Measurements from ENCODE around the gene C3orf38.
"Not testable (repeated sequence)": the region's sequence is repeated elsewhere in the genome, so short reads cannot be mapped to it uniquely, and the experiment has no call there.

The C3orf38 gene

GRCh38 chr3:88149509-88150362 lies at the start of gene C3orf38:
C3orf38 (plus strand) TSS chr3:88149959; CDS start chr3:88150053, 94 bp downstream.
- Histone ChIP-seq H3K36me3 (ENCODE audit: control insufficient read depth, insufficient read depth, low read length) (peaks cover 4% of the 10 kb centered on the region), H3K9me3 (ENCODE audit: control insufficient read depth, insufficient read depth, low read length) (no peaks in the 10 kb centered on the region), H3K27me3 (ENCODE audit: control insufficient read depth, insufficient read depth, low read length) (no peaks in the 10 kb centered on the region), H3K9ac (ENCODE audit: low read depth, low read length) (peak within 1 kb of the TSS; percentile 97), H3K4me3 (ENCODE audit: low read depth, low read length) (peak within 1 kb of the TSS; percentile 97), H3K4me1 (ENCODE audit: control insufficient read depth, insufficient read depth, low read length) (no peaks in the 10 kb centered on the region)

DNA sequence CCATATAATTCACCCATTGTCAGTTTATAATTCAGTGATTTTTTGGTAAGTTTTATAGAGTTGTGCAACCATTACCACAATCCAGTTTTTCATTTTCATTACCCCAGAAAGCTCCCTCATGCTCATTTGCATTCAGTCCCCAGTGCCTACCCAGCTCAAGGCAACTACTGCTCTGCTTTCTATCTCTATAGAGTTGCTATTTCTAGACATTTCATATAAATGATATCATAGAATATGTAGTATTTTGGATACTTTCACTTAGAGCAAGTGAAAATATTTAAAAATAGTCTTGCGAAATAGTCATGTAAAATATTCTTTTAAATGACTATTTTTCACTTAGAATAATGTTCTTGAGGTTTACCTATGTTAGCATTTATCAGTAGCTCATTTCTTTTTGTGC lies 48.6 kb upstream of the C3orf38 start:
- Histone ChIP-seq H3K9me3 (ENCODE audit: control insufficient read depth, insufficient read depth, low read length) (no peaks in the 10 kb centered on the region), H3K36me3 (ENCODE audit: control insufficient read depth, insufficient read depth, low read length) (no peaks in the 10 kb centered on the region), H3K9ac (ENCODE audit: low read depth, low read length) (no peak overlapping the region), H3K27me3 (ENCODE audit: control insufficient read depth, insufficient read depth, low read length) (no peaks in the 10 kb centered on the region), H3K4me3 (ENCODE audit: low read depth, low read length) (no peak overlapping the region), H3K4me1 (ENCODE audit: control insufficient read depth, insufficient read depth, low read length) (no peaks in the 10 kb centered on the region)

DNA sequence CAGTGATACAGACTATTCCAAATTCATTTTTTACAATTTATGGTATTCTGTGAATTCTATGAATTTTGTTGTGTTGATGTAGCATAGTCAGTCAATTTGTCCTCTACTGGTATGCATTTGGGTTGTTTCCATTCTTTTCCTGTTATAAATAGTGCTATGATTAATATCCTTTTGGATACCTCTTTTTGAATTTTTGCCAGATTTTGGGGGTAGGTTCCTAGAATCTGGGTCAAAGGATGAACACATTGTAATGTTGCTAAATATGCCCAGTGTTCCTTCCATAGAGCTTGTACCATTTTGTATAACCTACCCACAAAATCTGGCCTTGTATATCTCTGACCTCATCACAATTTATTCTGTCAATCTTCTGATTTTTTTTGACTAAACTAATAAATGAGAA lies 44.4 kb upstream of the C3orf38 start:
- no peaks in the 10 kb centered on the region for H3K4me1 ChIP-seq (ENCODE audit: control insufficient read depth, insufficient read depth, low read length)
- H3K9ac ChIP-seq (ENCODE audit: low read depth, low read length): no peak overlapping the region
- no peaks in the 10 kb centered on the region for H3K36me3 ChIP-seq (ENCODE audit: control insufficient read depth, insufficient read depth, low read length)
- no peak overlapping the region for H3K4me3 ChIP-seq (ENCODE audit: low read depth, low read length)
- no peaks in the 10 kb centered on the region for H3K27me3 ChIP-seq (ENCODE audit: control insufficient read depth, insufficient read depth, low read length)
- no peaks in the 10 kb centered on the region for H3K9me3 ChIP-seq (ENCODE audit: control insufficient read depth, insufficient read depth, low read length)

DNA sequence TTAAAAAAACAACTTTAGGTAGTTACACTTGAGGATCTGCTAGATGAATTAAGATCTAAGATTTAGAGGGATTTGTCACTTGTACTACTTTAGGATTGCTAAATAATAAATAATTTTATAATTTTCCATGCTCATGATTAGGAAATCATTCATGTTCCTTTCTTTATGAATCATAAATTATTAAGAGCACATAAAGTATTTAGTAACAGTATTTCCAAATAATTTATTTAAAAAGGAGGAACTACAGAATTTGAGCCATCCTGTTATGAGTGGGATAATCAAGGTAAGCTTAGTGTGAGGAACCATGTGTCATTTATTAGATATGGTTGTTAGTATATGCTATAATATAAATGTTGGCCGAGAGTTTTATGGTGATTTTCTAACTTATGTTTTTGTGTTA lies 37.5 kb upstream of the C3orf38 start:
- no peaks in the 10 kb centered on the region for H3K4me1 ChIP-seq (ENCODE audit: control insufficient read depth, insufficient read depth, low read length)
- H3K9me3 ChIP-seq (ENCODE audit: control insufficient read depth, insufficient read depth, low read length): no peaks in the 10 kb centered on the region
- no peak overlapping the region for H3K4me3 ChIP-seq (ENCODE audit: low read depth, low read length)
- no peak overlapping the region for H3K9ac ChIP-seq (ENCODE audit: low read depth, low read length)
- H3K27me3 ChIP-seq (ENCODE audit: control insufficient read depth, insufficient read depth, low read length): no peaks in the 10 kb centered on the region
- no peaks in the 10 kb centered on the region for H3K36me3 ChIP-seq (ENCODE audit: control insufficient read depth, insufficient read depth, low read length)

DNA sequence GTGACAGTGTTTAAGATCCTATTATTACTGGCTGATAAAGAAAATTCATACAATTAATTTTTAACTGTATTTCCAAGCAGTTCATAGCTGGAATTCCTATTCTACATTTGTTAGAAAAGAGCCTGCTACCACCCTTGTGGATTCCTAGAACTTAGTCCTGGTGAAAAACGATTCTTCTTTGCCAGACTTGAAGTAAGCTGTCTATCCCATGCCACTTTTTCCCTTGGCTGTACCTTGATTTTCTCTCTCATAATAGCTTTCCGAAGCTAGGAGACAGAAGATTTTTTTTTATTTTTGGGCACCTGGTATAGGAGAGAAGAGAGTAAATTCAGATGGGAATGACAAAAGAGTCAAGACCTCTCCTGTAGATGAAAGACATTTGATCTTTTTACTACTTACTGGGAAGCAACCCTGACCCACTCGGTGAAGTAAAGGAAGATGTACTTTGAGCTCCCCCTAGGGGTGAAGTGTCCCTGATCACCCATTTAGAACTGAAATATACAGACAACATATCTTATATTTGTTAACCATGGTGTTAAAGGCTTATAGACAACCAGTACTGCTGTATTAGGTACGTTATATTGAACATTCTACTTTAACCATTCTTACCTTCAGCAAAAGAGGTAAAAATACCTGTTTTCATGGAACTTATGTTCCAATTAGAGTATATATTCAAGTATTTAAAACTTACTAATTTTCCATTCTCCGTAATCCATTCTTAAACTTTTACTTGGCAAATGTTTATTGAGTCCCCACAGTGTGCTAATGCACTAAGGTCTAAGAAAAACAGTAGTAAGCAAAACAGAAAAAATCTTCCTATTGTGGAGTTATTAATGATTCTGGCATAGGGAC lies 36.2 kb upstream of the C3orf38 start:
- no peaks in the 10 kb centered on the region for H3K27me3 ChIP-seq (ENCODE audit: control insufficient read depth, insufficient read depth, low read length)
- no peaks in the 10 kb centered on the region for H3K4me1 ChIP-seq (ENCODE audit: control insufficient read depth, insufficient read depth, low read length)
- no peak overlapping the region for H3K4me3 ChIP-seq (ENCODE audit: low read depth, low read length)
- H3K9me3 ChIP-seq (ENCODE audit: control insufficient read depth, insufficient read depth, low read length): no peaks in the 10 kb centered on the region
- no peaks in the 10 kb centered on the region for H3K36me3 ChIP-seq (ENCODE audit: control insufficient read depth, insufficient read depth, low read length)
- H3K9ac ChIP-seq (ENCODE audit: low read depth, low read length): no peak overlapping the region

- H3K4me1 ChIP-seq (ENCODE audit: control insufficient read depth, insufficient read depth, low read length): no peaks in the 10 kb centered on the region
- H3K4me3 ChIP-seq (ENCODE audit: low read depth, low read length): no peak overlapping the region
- no peaks in the 10 kb centered on the region for H3K9me3 ChIP-seq (ENCODE audit: control insufficient read depth, insufficient read depth, low read length)
- H3K9ac ChIP-seq (ENCODE audit: low read depth, low read length): no peak overlapping the region
- H3K27me3 ChIP-seq (ENCODE audit: control insufficient read depth, insufficient read depth, low read length): no peaks in the 10 kb centered on the region
- no peaks in the 10 kb centered on the region for H3K36me3 ChIP-seq (ENCODE audit: control insufficient read depth, insufficient read depth, low read length)
Measured at GRCh38 chr3:88114878-88115549, 34.7 kb upstream of the C3orf38 start.

GRCh38 chr3:88117683-88118082 lies 32.1 kb upstream of the C3orf38 start:
- Histone ChIP-seq H3K4me3 (ENCODE audit: low read depth, low read length) (no peak overlapping the region), H3K9ac (ENCODE audit: low read depth, low read length) (no peak overlapping the region), H3K9me3 (ENCODE audit: control insufficient read depth, insufficient read depth, low read length) (no peaks in the 10 kb centered on the region), H3K27me3 (ENCODE audit: control insufficient read depth, insufficient read depth, low read length) (no peaks in the 10 kb centered on the region), H3K4me1 (ENCODE audit: control insufficient read depth, insufficient read depth, low read length) (no peaks in the 10 kb centered on the region), H3K36me3 (ENCODE audit: control insufficient read depth, insufficient read depth, low read length) (no peaks in the 10 kb centered on the region)

- not testable (repeated sequence) for H3K4me3 ChIP-seq (ENCODE audit: low read depth, low read length); H3K9me3 ChIP-seq (ENCODE audit: control insufficient read depth, insufficient read depth, low read length); H3K4me1 ChIP-seq (ENCODE audit: control insufficient read depth, insufficient read depth, low read length); H3K27me3 ChIP-seq (ENCODE audit: control insufficient read depth, insufficient read depth, low read length); H3K36me3 ChIP-seq (ENCODE audit: control insufficient read depth, insufficient read depth, low read length); H3K9ac ChIP-seq (ENCODE audit: low read depth, low read length)
Measured at GRCh38 chr3:88118603-88119002, 31.2 kb upstream of the C3orf38 start.

DNA sequence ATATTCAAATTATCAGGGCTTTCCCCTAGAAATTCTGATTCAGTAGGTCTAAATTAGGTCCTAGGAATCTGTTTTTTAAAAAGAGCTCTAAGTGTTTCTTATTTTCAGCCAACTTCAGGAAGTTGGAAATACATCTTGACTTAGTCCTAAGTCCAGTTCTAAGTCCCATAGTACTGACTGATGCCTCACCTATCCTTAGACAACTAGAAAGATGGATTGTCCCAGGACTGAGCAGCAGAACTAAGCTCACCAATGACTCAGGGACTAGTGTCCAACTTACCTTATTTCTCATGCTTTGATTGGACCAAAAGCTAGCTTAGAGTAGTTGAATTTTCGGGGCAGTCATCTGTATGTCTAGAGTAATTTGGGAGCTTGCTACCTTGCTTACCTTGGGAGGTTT lies 26.2 kb upstream of the C3orf38 start:
- Histone ChIP-seq H3K9ac (ENCODE audit: low read depth, low read length) (no peak overlapping the region), H3K9me3 (ENCODE audit: control insufficient read depth, insufficient read depth, low read length) (no peaks in the 10 kb centered on the region), H3K4me1 (ENCODE audit: control insufficient read depth, insufficient read depth, low read length) (no peaks in the 10 kb centered on the region), H3K27me3 (ENCODE audit: control insufficient read depth, insufficient read depth, low read length) (no peaks in the 10 kb centered on the region), H3K36me3 (ENCODE audit: control insufficient read depth, insufficient read depth, low read length) (no peaks in the 10 kb centered on the region), H3K4me3 (ENCODE audit: low read depth, low read length) (no peak overlapping the region)

GRCh38 chr3:88131695-88132094 lies 18.1 kb upstream of the C3orf38 start:
- H3K9me3 ChIP-seq (ENCODE audit: control insufficient read depth, insufficient read depth, low read length): no peaks in the 10 kb centered on the region
- no peaks in the 10 kb centered on the region for H3K27me3 ChIP-seq (ENCODE audit: control insufficient read depth, insufficient read depth, low read length)
- no peaks in the 10 kb centered on the region for H3K36me3 ChIP-seq (ENCODE audit: control insufficient read depth, insufficient read depth, low read length)
- no peak overlapping the region for H3K4me3 ChIP-seq (ENCODE audit: low read depth, low read length)
- no peak overlapping the region for H3K9ac ChIP-seq (ENCODE audit: low read depth, low read length)
- H3K4me1 ChIP-seq (ENCODE audit: control insufficient read depth, insufficient read depth, low read length): no peaks in the 10 kb centered on the region

GRCh38 chr3:88132894-88133293 lies 16.9 kb upstream of the C3orf38 start:
- no peaks in the 10 kb centered on the region for H3K36me3 ChIP-seq (ENCODE audit: control insufficient read depth, insufficient read depth, low read length)
- H3K4me1 ChIP-seq (ENCODE audit: control insufficient read depth, insufficient read depth, low read length): no peaks in the 10 kb centered on the region
- no peaks in the 10 kb centered on the region for H3K27me3 ChIP-seq (ENCODE audit: control insufficient read depth, insufficient read depth, low read length)
- H3K9ac ChIP-seq (ENCODE audit: low read depth, low read length): no peak overlapping the region
- H3K9me3 ChIP-seq (ENCODE audit: control insufficient read depth, insufficient read depth, low read length): no peaks in the 10 kb centered on the region
- H3K4me3 ChIP-seq (ENCODE audit: low read depth, low read length): no peak overlapping the region
